ENCODE data around the gene MX2.
"Not testable (repeated sequence)": the region's sequence is repeated elsewhere in the genome, so short reads cannot be mapped to it uniquely, and the experiment has no call there.

Gene MX2

GRCh38 chr21:41338455-41338854 is 23.4 kb upstream of the MX2 start:
- no peak for DNase-seq (ENCODE audit: low read depth in 2 of 2, low spot score in 1 of 2)

- no peak for DNase-seq (ENCODE audit: low read depth in 2 of 2, low spot score in 1 of 2)
These were observed 19.8 kb upstream of the MX2 start for GRCh38 chr21:41342035-41342434.

- no peak for DNase-seq (ENCODE audit: low read depth in 2 of 2, low spot score in 1 of 2)
These were observed 17.7 kb upstream of the MX2 start for GRCh38 chr21:41344146-41344545.

- no peak for DNase-seq (ENCODE audit: low read depth in 2 of 2, low spot score in 1 of 2)
These were observed 16.5 kb upstream of the MX2 start for GRCh38 chr21:41345356-41345755.

GRCh38 chr21:41345934-41346685 is 15.7 kb upstream of the MX2 start:
- no peak for DNase-seq (ENCODE audit: low read depth in 2 of 2, low spot score in 1 of 2)

GRCh38 chr21:41346758-41347157 is 15.1 kb upstream of the MX2 start:
- DNase-seq (ENCODE audit: low read depth in 2 of 2, low spot score in 1 of 2), result no peak

- no peak for DNase-seq (ENCODE audit: low read depth in 2 of 2, low spot score in 1 of 2)
These were observed 13.4 kb upstream of the MX2 start for GRCh38 chr21:41348434-41348833.

- DNase-seq (ENCODE audit: low read depth in 2 of 2, low spot score in 1 of 2), result no peak
These were observed 12.7 kb upstream of the MX2 start for GRCh38 chr21:41349126-41349525.

GRCh38 chr21:41349619-41350390 is 12.0 kb upstream of the MX2 start:
- DNase-seq (ENCODE audit: low read depth in 2 of 2, low spot score in 1 of 2), result no peak

GRCh38 chr21:41350436-41351155 is 11.2 kb upstream of the MX2 start:
- no peak for DNase-seq (ENCODE audit: low read depth in 2 of 2, low spot score in 1 of 2)

- DNase-seq (ENCODE audit: low read depth in 2 of 2, low spot score in 1 of 2), result no peak
These were observed 4.3 kb upstream of the MX2 start for GRCh38 chr21:41357546-41357945.

GRCh38 chr21:41358193-41359166 is 3.3 kb upstream of the MX2 start:
- DNase-seq (ENCODE audit: low read depth in 2 of 2, low spot score in 1 of 2), result no peak

GRCh38 chr21:41359286-41359685 is 2.5 kb upstream of the MX2 start:
- no peak for DNase-seq (ENCODE audit: low read depth in 2 of 2, low spot score in 1 of 2)

GRCh38 chr21:41359754-41360071 is 2.1 kb upstream of the MX2 start:
- DNase-seq (ENCODE audit: low read depth in 2 of 2, low spot score in 1 of 2), result not testable (repeated sequence)

GRCh38 chr21:41360072-41360821 is 1.6 kb upstream of the MX2 start:
- no peak for DNase-seq (ENCODE audit: low read depth in 2 of 2, low spot score in 1 of 2)

- no peak for DNase-seq (ENCODE audit: low read depth in 2 of 2, low spot score in 1 of 2)
These were observed 608 bp upstream of the MX2 start for GRCh38 chr21:41361053-41361785.

- no peak for DNase-seq (ENCODE audit: low read depth in 2 of 2, low spot score in 1 of 2)
These were observed 960 bp downstream of the MX2 start for GRCh38 chr21:41362605-41363369.

- DNase-seq (ENCODE audit: low read depth in 2 of 2, low spot score in 1 of 2), result no peak
These were observed 1.8 kb downstream of the MX2 start for GRCh38 chr21:41363370-41364270.

All from stimulated activated CD8-positive, alpha-beta memory T cell treated with anti-CD3 and anti-CD28 coated beads, Interleukin-4, amount 100 ng/mL, for 4 hours (primary cell).